Neural progenitor cell (in vitro differentiated cells): ENCODE data around the gene RPAP2.

Experiments
- EZH2 ChIP-seq: fragments of 200-600 bp; sonication (generic); IDR thresholded peaks from 2 replicates; pipeline ENCODE4 v1.6.1; 2017; ENCODE audit warnings: antibody characterized with exemption, mild to moderate bottlenecking, moderate library complexity
- EZH2phosphoT487 ChIP-seq: fragments of 200-600 bp; sonication (generic); IDR thresholded peaks from 2 replicates; pipeline ENCODE4 v1.6.1; 2017; ENCODE audit warnings: antibody characterized with exemption
- TF ChIP-seq, protein P1 (sequence below): fragments of 200-600 bp; sonication (generic); IDR thresholded peaks from 2 replicates; pipeline ENCODE4 v1.5.1; 2017; ENCODE audit warnings: antibody characterized with exemption, mild to moderate bottlenecking

DNA sequence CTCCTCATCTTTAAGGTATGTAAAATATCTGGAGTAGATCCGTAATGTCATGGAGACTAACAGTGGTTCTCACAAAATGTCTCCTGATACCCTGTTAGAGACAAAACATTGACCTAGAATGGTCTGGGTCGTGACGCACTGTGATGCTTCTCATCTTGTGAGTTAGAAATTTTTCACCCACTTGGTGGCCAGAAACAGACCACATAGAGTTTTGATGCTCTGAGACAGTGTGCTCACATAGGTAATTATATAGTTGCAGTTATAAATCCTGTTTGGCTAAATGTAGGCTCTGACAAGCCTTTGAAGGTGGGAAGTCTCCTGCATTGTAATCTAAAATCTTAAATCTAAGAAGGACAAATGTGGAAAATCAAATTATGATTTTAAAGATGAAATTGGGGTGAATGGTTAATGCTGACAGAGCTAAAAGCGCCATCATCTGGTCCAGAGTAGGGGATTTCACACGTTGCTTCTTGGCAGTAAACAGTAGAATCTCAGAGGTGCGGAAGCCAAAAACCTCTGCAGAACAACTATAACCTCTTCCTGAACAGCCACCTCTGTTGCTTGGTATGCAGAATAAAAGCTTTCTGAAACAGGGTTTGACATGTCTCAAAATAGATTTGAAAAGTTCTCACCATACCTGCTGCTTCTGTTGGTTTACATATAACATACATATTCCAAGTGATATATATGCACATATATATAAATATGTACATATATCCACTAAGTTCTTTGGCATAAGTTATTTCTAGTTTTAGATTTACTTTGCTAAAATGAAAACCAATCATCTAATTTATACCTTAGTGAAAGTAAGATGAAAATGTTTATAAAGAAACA lies 17.1 kb downstream of the RPAP2 start:
- TF ChIP-seq, protein P1, sequence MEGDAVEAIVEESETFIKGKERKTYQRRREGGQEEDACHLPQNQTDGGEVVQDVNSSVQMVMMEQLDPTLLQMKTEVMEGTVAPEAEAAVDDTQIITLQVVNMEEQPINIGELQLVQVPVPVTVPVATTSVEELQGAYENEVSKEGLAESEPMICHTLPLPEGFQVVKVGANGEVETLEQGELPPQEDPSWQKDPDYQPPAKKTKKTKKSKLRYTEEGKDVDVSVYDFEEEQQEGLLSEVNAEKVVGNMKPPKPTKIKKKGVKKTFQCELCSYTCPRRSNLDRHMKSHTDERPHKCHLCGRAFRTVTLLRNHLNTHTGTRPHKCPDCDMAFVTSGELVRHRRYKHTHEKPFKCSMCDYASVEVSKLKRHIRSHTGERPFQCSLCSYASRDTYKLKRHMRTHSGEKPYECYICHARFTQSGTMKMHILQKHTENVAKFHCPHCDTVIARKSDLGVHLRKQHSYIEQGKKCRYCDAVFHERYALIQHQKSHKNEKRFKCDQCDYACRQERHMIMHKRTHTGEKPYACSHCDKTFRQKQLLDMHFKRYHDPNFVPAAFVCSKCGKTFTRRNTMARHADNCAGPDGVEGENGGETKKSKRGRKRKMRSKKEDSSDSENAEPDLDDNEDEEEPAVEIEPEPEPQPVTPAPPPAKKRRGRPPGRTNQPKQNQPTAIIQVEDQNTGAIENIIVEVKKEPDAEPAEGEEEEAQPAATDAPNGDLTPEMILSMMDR = no peak
- TF ChIP-seq EZH2 (no peak), EZH2phosphoT487 (no peak)
